Activated CD8-positive, alpha-beta T cell treated with anti-CD3 and anti-CD28 coated beads for 36 hours (primary cell): ENCODE data around the gene UBQLN4. TPM values are rescaled to one million over a fixed set of nuclear protein-coding genes. Genes with fewer than 3 reads are reported as not detected.
A peak's percentile ranks its signal among the peaks of the same experiment; 100 is the strongest.

Experiments used
- ATAC-seq: fragments of 200-7000 bp; cut with Tn5 transposase; one replicate; pipeline ENCODE4 v1.10.0; 2021; ENCODE audit warnings: mild to moderate bottlenecking, moderate library complexity
- CTCF ChIA-PET: fragments of 350-600 bp; sonication (Branson Sonifier 250); formaldehyde crosslinking; loops from one replicate; lab custom pipeline; 2021; ENCODE audit warnings: antibody characterized with exemption; lab: Charles Lee
- POLR2A ChIA-PET: fragments of 350-600 bp; sonication (Branson Sonifier 250); formaldehyde crosslinking; loops from one replicate; lab custom pipeline; 2021; ENCODE audit warnings: antibody characterized with exemption; lab: Charles Lee
- DNase-seq: peaks from one replicate; pipeline ENCODE4 v3.0.0-alpha.2; 2020
- H3K27ac Mint-ChIP-seq: one replicate; pipeline ENCODE4 v1.8.0; 2021; ENCODE audit warnings: mild to moderate bottlenecking, mixed read lengths
- H3K27me3 Mint-ChIP-seq: one replicate; pipeline ENCODE4 v1.8.0; 2021; ENCODE audit warnings: mixed read lengths
- H3K36me3 Mint-ChIP-seq: one replicate; pipeline ENCODE4 v1.8.0; 2021; ENCODE audit warnings: low read depth, mixed read lengths
- H3K4me1 Mint-ChIP-seq: one replicate; pipeline ENCODE4 v1.8.0; 2021; ENCODE audit warnings: low read depth, mixed read lengths
- H3K4me3 Mint-ChIP-seq: one replicate; pipeline ENCODE4 v1.8.0; 2021; ENCODE audit warnings: mild to moderate bottlenecking, moderate library complexity, mixed read lengths
- H3K9me3 Mint-ChIP-seq: one replicate; pipeline ENCODE4 v1.8.0; 2021; ENCODE audit warnings: mixed read lengths
- intact Hi-C: fragments of 100-400 bp; cut with micrococcal nuclease; formaldehyde crosslinking; loops from one replicate; pipeline ENCODE4 v1.10.0; 2022
- total RNA-seq, 2 experiments: library from RNA; stranded (reverse); gene quantifications; one replicate each; pipeline ENCODE4 v1.2.3, GENCODE V29; 2021
- TF ChIP-seq, protein P1 (sequence below): fragments of 200-600 bp; IDR thresholded peaks from one replicate; pipeline ENCODE4 v1.8.0; 2022; ENCODE audit warnings: antibody characterized with exemption, mild to moderate bottlenecking

Gene UBQLN4
- total RNA-seq, 2 experiments from 2014 or later: 36.9 to 39.8 TPM

DNA sequence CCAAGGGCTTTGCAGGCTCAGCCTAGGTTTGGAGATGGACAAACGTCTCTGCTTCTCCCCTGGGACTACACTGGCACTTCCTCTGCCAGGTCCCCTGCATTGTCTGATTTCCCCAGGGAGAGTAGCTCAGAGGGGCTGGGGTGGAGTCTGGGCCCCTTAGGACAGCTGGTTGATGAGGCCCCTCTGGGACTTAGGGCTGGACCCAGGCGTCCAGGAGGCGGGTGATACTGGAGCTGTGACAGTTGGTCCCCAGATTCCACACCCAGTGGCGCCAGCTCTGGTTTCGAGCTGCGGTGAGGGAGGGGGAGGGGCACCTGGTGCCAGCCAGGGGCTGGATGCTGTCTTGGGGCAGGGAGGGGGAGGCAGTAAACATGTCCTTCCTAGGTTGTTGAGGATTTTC lies 36.1 kb upstream of the UBQLN4 start:
- H3K27ac Mint-ChIP-seq: no peak overlapping the region
- ATAC-seq: no peak
- peaks cover 2% of the 10 kb centered on the region for H3K4me1 Mint-ChIP-seq
- intact Hi-C loops: loop anchor here (1.0 to 10.0 kb wide), 2 partner anchors 41 to 135 kb away; no protein-coding TSS in a partner anchor
- H3K9me3 Mint-ChIP-seq: no peaks in the 10 kb centered on the region
- H3K4me3 Mint-ChIP-seq: no peak overlapping the region
- TF ChIP-seq, protein P1, sequence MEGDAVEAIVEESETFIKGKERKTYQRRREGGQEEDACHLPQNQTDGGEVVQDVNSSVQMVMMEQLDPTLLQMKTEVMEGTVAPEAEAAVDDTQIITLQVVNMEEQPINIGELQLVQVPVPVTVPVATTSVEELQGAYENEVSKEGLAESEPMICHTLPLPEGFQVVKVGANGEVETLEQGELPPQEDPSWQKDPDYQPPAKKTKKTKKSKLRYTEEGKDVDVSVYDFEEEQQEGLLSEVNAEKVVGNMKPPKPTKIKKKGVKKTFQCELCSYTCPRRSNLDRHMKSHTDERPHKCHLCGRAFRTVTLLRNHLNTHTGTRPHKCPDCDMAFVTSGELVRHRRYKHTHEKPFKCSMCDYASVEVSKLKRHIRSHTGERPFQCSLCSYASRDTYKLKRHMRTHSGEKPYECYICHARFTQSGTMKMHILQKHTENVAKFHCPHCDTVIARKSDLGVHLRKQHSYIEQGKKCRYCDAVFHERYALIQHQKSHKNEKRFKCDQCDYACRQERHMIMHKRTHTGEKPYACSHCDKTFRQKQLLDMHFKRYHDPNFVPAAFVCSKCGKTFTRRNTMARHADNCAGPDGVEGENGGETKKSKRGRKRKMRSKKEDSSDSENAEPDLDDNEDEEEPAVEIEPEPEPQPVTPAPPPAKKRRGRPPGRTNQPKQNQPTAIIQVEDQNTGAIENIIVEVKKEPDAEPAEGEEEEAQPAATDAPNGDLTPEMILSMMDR: no peak
- ChIA-PET CTCF (interaction anchor here (0.9 to 22.5 kb wide), 10 partner anchors 9 to 230 kb away, joined by 3 to 772 read pairs (median 6); partner anchors contain the start of gene LMNA), POLR2A (interaction anchor here (0.8 to 2.9 kb wide), 4 partner anchors 17 to 230 kb away, joined by 3 to 18 read pairs (median 4); no protein-coding TSS in a partner anchor)
- no peaks in the 10 kb centered on the region for H3K36me3 Mint-ChIP-seq
- H3K27me3 Mint-ChIP-seq: peaks cover 32% of the 10 kb centered on the region
- no peak for DNase-seq

DNA sequence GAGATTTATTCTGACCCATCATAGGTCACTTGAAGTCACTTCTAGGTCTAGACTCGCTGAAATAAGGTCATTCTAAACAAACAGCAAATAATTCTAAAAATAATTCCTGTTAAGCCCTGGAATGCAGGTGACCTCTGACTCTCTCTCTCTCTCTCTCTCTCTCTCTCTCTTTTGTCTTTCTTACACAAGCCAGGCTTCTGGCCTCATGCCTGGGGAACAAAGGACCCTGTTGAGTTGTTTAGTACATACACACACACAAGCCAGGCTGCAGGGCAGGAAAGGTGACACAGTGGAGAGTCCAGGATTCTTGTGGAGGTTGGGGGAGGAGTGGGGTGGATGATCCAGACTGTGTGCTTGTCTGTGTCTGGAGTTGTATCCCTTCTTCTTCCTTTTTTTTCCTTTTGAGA lies 32.7 kb upstream of the UBQLN4 start:
- peaks cover 36% of the 10 kb centered on the region for H3K27me3 Mint-ChIP-seq
- POLR2A ChIA-PET: interaction anchor here (1.5 kb wide), 1 partner anchor 44 kb away, joined by 4 read pairs; no protein-coding TSS in a partner anchor

DNA sequence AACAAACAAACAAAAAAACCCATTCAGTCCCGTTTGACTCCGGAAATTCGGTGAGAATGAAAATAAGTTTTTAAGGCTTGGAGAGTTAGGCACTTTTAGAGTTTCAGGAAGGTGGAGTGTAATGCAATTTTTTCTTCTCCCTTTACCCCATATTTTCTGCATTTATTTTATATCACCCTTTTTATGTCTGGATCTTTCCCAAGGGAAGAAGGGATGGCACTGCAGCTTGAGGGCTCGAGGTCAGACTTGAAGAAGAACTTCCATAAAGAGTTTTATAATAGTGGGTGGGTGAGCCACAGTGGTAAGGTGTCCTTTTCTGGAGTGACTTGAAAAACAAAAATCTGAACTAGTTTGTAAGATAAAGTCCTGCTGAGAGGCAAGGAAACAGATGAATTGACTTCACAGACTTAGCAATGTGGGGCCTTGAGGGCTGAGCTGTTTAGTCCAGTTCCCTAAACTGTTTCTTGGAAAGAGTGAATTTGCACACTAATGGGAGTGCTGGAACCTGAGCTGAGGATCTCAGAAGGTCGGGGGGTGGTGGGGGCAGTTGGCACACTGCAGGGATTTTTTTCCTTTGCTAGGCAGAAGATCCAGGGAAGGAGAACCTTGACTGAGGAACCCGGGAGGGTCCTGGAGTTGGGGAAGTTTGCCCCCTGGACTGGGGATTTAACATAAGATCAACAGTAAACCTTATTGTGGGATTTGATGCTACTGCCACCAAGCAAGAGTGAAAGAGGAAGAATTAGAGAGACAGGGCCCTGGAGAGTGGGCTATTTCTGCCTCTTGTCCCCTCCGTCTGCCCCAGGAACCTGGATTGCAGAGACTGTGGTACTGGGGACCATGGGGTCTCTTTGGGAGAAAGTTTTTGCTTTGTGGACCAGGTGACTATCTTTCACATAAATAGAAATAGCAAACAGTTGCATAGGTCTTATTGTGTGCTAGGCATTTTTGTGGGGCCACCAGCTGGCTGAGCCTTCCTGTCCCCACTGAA lies 30.5 kb upstream of the UBQLN4 start:
- H3K9me3 Mint-ChIP-seq: no peaks in the 10 kb centered on the region

More for the DNA sequence above, 32.7 kb upstream of the UBQLN4 start:
- Mint-ChIP-seq H3K9me3 (no peaks in the 10 kb centered on the region), H3K4me1 (peaks cover 8% of the 10 kb centered on the region), H3K4me3 (no peak overlapping the region), H3K36me3 (no peaks in the 10 kb centered on the region), H3K27ac (no peak overlapping the region)
- ATAC-seq (no peak), DNase-seq (no peak)
- TF ChIP-seq, protein P1: no peak
- intact Hi-C loops: no loop called here
- CTCF ChIA-PET: interaction anchor here (0.9 to 22.5 kb wide), 4 partner anchors 10 to 139 kb away, joined by 3 to 772 read pairs (median 8); no protein-coding TSS in a partner anchor

DNA sequence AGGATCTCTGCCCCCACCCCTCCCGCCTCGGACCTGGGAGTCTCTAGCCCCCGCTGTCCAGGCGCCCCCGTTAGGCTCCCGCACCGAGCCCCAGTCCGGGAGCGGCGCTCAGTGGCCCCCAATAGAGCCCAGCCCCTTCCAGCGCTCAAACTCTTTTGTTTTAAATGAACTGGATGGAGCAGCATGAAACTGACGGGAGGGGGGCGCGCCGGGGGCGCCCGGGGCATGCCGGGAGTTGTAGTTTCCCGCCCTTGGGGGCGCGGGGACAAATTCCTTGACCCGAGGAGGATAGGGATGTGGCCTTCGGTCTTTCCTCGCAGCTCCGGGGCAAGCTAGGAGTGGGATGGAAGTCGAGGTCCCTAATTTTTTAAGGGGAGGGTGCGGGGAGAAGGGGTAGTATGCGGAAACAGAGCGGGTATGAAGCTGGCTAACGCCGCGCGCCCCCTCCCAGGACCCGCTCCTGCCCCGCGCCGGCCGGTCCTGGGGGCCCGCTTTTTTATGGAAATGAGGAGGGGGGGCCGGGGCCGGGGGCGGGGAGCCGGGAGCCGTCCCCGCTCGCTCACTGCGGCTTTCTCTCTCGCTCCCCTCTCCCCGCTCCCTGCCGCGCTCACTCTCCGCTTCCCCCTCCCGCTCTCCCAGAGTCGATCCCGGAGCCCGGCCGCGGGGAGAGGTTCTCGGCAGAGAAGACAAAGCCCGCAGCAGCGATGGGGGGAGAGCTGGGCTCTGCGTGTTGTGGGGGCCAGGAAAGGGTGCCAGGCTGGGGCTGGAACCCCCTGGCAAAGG lies 28.9 kb upstream of the UBQLN4 start, which contains the start of gene MEX3A:
MEX3A (minus strand) TSS at position 157 of the 783 bp plus-strand sequence. CDS start 467 bp downstream, outside the sequence.
- ChIA-PET CTCF (interaction anchor here (1.0 to 22.5 kb wide), 4 partner anchors 14 to 49 kb away, joined by 3 to 772 read pairs (median 6); no protein-coding TSS in a partner anchor), POLR2A (interaction anchor here (1.1 to 1.5 kb wide), 4 partner anchors 9 to 163 kb away, joined by 3 to 5 read pairs (median 4); no protein-coding TSS in a partner anchor)
- no peaks in the 10 kb centered on the region for H3K36me3 Mint-ChIP-seq
- ATAC-seq (peak; percentile 90), DNase-seq (peak; percentile 71)
- peaks cover 6% of the 10 kb centered on the region for H3K4me1 Mint-ChIP-seq
- no peaks in the 10 kb centered on the region for H3K9me3 Mint-ChIP-seq
- H3K27ac Mint-ChIP-seq: no peak within 1 kb of the TSS
- TF ChIP-seq, protein P1: no peak
- intact Hi-C loops: no loop called here
- H3K4me3 Mint-ChIP-seq: peak within 1 kb of the TSS; percentile 70
- H3K27me3 Mint-ChIP-seq: peaks cover 30% of the 10 kb centered on the region

More for the DNA sequence above, 30.5 kb upstream of the UBQLN4 start:
- TF ChIP-seq, protein P1: no peak
- Mint-ChIP-seq H3K4me1 (peaks cover 6% of the 10 kb centered on the region), H3K36me3 (no peaks in the 10 kb centered on the region), H3K27me3 (peaks cover 30% of the 10 kb centered on the region), H3K4me3 (peak overlapping the region; percentile 61), H3K27ac (no peak overlapping the region)
- CTCF ChIA-PET: interaction anchor here (1.2 to 22.5 kb wide), 3 partner anchors 12 to 48 kb away, joined by 6 to 772 read pairs (median 7); no protein-coding TSS in a partner anchor
- DNase-seq (no peak), ATAC-seq (no peak)
- intact Hi-C loops: no loop called here
- POLR2A ChIA-PET: no interaction called here
